Sigmoid colon (tissue), 7 donors: ENCODE results near the gene LYPD6B. TPM values are rescaled to one million over a fixed set of nuclear protein-coding genes. Genes with fewer than 3 reads are reported as not detected.
"Not testable (repeated sequence)": the region's sequence is repeated elsewhere in the genome, so short reads cannot be mapped to it uniquely, and the experiment has no call there.

Experiments used
- DNase-seq: peaks from one replicate; pipeline ENCODE4 v3.0.0-alpha.2; 2019
- H3K27ac ChIP-seq, 4 donors: fragments of 200-600 bp; sonication (generic); one replicate each; pipeline ENCODE4 v1.5.1; 2016 to 2019; ENCODE audit warnings: mild to moderate bottlenecking in 1 of 4
- H3K27me3 ChIP-seq, 3 donors: fragments of 200-600 bp; sonication (generic); one replicate each; pipeline ENCODE4 v1.5.1; 2019; ENCODE audit warnings: mild to moderate bottlenecking in 1 of 3
- H3K36me3 ChIP-seq, 4 donors: fragments of 200-600 bp; sonication (generic); one replicate each; pipeline ENCODE4 v1.5.1; 2016 to 2019
- H3K4me1 ChIP-seq, 4 donors: fragments of 200-600 bp; sonication (generic); one replicate each; pipeline ENCODE4 v1.5.1; 2017 to 2019
- H3K4me3 ChIP-seq, 4 donors: fragments of 200-600 bp; sonication (generic); one replicate each; pipeline ENCODE4 v1.5.1; 2017 to 2019; ENCODE audit warnings: mild to moderate bottlenecking in 2 of 4, moderate library complexity in 1 of 4
- H3K9me3 ChIP-seq, 4 donors: fragments of 200-600 bp in 3 of 4; sonication (generic) in 3 of 4; one replicate each; pipeline versions ENCODE4 v1.5.1 to v1.6.1; 2013 to 2019
- CTCF ChIP-seq, 4 experiments: fragments of 450-650 bp in 3 of 4; fragments of 200-600 bp in 1 of 4; IDR thresholded peaks; one replicate each; pipeline ENCODE4 v1.5.1; 2016 to 2019; ENCODE audit warnings: antibody characterized with exemption in 4 of 4, mild to moderate bottlenecking in 3 of 4, moderate library complexity in 2 of 4
- EP300 ChIP-seq, 4 donors: sonication (generic); formaldehyde crosslinking; IDR thresholded peaks; one replicate each; pipeline ENCODE4 v1.6.1; 2017; ENCODE audit warnings: antibody characterized with exemption in 4 of 4
- POLR2A ChIP-seq, 2 donors: fragments of 450-650 bp; IDR thresholded peaks; one replicate each; pipeline ENCODE4 v1.6.1; 2016; ENCODE audit warnings: antibody characterized with exemption in 2 of 2, mild to moderate bottlenecking in 2 of 2, moderate library complexity in 2 of 2
- POLR2AphosphoS5 ChIP-seq, 4 donors: sonication (generic); formaldehyde crosslinking; IDR thresholded peaks; one replicate each; pipeline ENCODE4 v1.6.1; 2017; ENCODE audit warnings: antibody characterized with exemption in 4 of 4
- WGBS, 2 donors: extraction: QIAGEN DNeasy Blood & Tissue Kit; methylation state at CpG; one replicate each; pipeline ENCODE4 v1.1.7; 2013; 5-methylcytosine and 5-hydroxymethylcytosine counted together
- intact Hi-C: fragments of 100-400 bp; cut with DNase I; formaldehyde crosslinking; loops from one replicate; pipeline ENCODE4 v1.15.1; 2023
- polyA plus RNA-seq, 3 donors: library from polyadenylated mRNA; stranded (reverse); fragments of 200-250 nt; gene quantifications; one replicate each; pipeline ENCODE4 v1.2.3, GENCODE V29; 2013
- total RNA-seq, 4 donors: library from RNA; depleted of rRNA; stranded (reverse); fragments of >200 nt; gene quantifications; one replicate each; pipeline ENCODE4 v1.1.0, GENCODE V29; 2016
- donor health status: healthy with polysubstance abuse.
- donor health status: Bipolar disorder and iron deficiency.
- donor health status: healthy.

Gene LYPD6B
- total and polyA plus RNA-seq, 7 donors, result 0.66 to 2.1 (median 1.5) TPM; not detected in 3

DNA sequence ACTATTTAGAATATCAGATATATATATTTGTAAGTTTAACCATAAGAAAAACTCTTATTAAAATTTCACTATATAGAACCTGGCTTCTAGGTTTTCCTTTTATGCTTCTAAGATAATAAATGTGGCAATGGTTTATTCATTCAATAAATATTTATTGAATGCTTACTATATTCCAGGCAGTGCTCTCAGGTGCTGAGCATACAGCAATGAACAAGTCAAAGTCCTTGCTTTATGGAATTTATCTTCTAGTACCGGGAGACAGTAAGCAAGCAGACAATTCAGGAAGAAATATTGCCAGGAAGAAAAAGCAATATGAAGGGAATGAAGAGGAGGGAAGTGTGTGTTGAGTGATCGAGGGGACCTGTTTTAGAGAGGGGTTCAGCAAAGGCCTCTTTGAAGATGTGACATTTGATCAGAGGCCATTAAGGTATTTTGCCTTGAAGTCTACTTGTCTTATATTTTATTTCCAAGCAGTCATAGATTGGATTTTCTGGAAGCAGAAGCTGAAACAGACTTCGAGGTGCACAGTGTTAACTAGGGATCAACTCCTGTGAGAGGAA lies 197.4 kb downstream of the LYPD6B start:
- DNase-seq, result no peak
- no peak for TF ChIP-seq POLR2AphosphoS5 (IDR thresholded peaks at IDR 0.05)
- TF ChIP-seq CTCF (IDR thresholded peaks at IDR 0.05), result no peak
- no peak for TF ChIP-seq POLR2A (IDR thresholded peaks at IDR 0.05)
- TF ChIP-seq EP300 (IDR thresholded peaks at IDR 0.05), result no peak
- no peak overlapping the region for H3K4me3 ChIP-seq
- H3K4me1 ChIP-seq, result no peaks in the 10 kb centered on the region
- 17 to 46% methylated on average over 3 of the region's 3 CpGs for WGBS, 2 donors
- no peaks in the 10 kb centered on the region for H3K36me3 ChIP-seq
- H3K27me3 ChIP-seq, result no peaks in the 10 kb centered on the region
- intact Hi-C loops, result no loop called here
- H3K27ac ChIP-seq, result no peak overlapping the region
- no peaks in the 10 kb centered on the region for H3K9me3 ChIP-seq

GRCh38 chr2:149236410-149236809 lies 197.9 kb downstream of the LYPD6B start:
- Histone ChIP-seq H3K27ac (no peak overlapping the region), H3K4me1 (no peaks in the 10 kb centered on the region), H3K9me3 (no peaks in the 10 kb centered on the region), H3K36me3 (no peaks in the 10 kb centered on the region), H3K27me3 (no peaks in the 10 kb centered on the region), H3K4me3 (no peak overlapping the region)
- no peak for TF ChIP-seq POLR2A (IDR thresholded peaks at IDR 0.05)
- TF ChIP-seq POLR2AphosphoS5 (IDR thresholded peaks at IDR 0.05), result no peak
- TF ChIP-seq CTCF (IDR thresholded peaks at IDR 0.05), result no peak
- no peak for TF ChIP-seq EP300 (IDR thresholded peaks at IDR 0.05)
- no peak for DNase-seq
- intact Hi-C loops, result no loop called here
- 66 to 73% methylated on average over 2 of the region's 2 CpGs for WGBS, 2 donors

- Histone ChIP-seq H3K4me1 (peaks cover 0 to 8% (median 0%) of the 10 kb centered on the region in 4 donors), H3K36me3 (no peaks in the 10 kb centered on the region), H3K9me3 (no peaks in the 10 kb centered on the region), H3K27me3 (no peaks in the 10 kb centered on the region), H3K4me3 (no peak overlapping the region), H3K27ac (no peak overlapping the region)
- no peak for DNase-seq
- WGBS, 2 donors, result 82 to 90% methylated on average over 3 of the region's 3 CpGs
- intact Hi-C loops, result no loop called here
- no peak for TF ChIP-seq POLR2A (IDR thresholded peaks at IDR 0.05)
Observed at GRCh38 chr2:149246186-149246585, 207.7 kb downstream of the LYPD6B start.

DNA sequence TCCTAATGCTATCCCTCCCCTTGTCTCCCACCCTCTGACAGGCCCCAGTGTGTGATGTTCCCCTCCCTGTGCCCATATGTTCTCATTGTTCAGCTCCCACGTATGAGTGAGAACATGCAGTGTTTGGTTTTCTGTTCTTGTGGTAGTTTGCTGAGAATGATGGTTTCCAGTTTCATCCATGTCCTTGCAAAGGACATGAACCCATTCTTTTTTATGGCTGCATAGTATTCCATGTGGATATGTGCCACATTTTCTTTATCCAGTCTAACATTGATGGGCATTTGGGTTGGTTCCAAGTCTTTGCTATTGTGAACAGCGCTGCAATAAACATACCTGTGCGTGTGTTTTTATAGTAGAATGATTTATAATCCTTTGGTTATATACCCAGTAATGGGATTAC lies 212.9 kb downstream of the LYPD6B start:
- H3K27ac ChIP-seq, intact Hi-C loops, DNase-seq, H3K4me3 ChIP-seq, H3K9me3 ChIP-seq, H3K27me3 ChIP-seq, H3K4me1 ChIP-seq, H3K36me3 ChIP-seq: not testable (repeated sequence)
- WGBS, 2 donors, result 54 to 81% methylated on average over 3 of the region's 3 CpGs

DNA sequence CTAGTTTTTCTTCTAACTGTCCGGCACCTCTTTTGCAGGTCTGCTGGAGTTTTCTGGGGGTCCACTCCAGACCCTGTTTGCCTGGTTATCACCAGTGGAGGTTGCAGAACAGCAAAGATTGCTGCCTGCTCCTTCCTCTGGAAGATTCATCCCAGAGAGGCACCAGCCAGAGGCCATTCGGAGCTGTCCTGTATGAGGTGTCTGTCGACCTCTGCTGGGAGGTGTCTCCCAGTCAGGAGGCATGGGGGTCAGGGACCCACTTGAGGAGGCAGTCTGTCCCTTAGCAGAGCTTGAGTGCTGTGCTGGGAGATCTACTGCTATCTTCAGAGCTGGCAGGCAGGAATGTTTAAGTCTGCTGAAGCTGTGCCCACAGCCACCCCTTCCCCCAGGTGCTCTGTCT lies 218.4 kb downstream of the LYPD6B start:
- 87 to 88% methylated on average over 3 of the region's 3 CpGs for WGBS, 2 donors
- H3K36me3 ChIP-seq, H3K27ac ChIP-seq, H3K9me3 ChIP-seq, H3K27me3 ChIP-seq, H3K4me3 ChIP-seq, DNase-seq, H3K4me1 ChIP-seq, intact Hi-C loops: not testable (repeated sequence)

- TF ChIP-seq POLR2A (IDR thresholded peaks at IDR 0.05) (no peak), EP300 (IDR thresholded peaks at IDR 0.05) (no peak), POLR2AphosphoS5 (IDR thresholded peaks at IDR 0.05) (no peak), CTCF (IDR thresholded peaks at IDR 0.05) (no peak)
Observed at GRCh38 chr2:149258531-149258930, 220.0 kb downstream of the LYPD6B start.

More at GRCh38 chr2:149258531-149258930, 220.0 kb downstream of the LYPD6B start:
- Histone ChIP-seq H3K27ac (no peak overlapping the region), H3K9me3 (no peaks in the 10 kb centered on the region), H3K4me1 (no peaks in the 10 kb centered on the region), H3K4me3 (no peak overlapping the region), H3K36me3 (no peaks in the 10 kb centered on the region), H3K27me3 (no peaks in the 10 kb centered on the region)
- intact Hi-C loops, result no loop called here
- DNase-seq, result no peak
